NOMO-1 (cell line): Measurements from ENCODE around the gene OR14J1.
"Not testable (repeated sequence)": the region's sequence is repeated elsewhere in the genome, so short reads cannot be mapped to it uniquely, and the experiment has no call there.

ENCODE experiments used
- DNase-seq, 2 experiments: peaks; one replicate each; lab custom pipeline; 2025; ENCODE audit not compliant: unreplicated experiment in 2 of 2; lab: John Stamatoyannopoulos, UW

The OR14J1 gene, protein sequence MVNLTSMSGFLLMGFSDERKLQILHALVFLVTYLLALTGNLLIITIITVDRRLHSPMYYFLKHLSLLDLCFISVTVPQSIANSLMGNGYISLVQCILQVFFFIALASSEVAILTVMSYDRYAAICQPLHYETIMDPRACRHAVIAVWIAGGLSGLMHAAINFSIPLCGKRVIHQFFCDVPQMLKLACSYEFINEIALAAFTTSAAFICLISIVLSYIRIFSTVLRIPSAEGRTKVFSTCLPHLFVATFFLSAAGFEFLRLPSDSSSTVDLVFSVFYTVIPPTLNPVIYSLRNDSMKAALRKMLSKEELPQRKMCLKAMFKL

DNA sequence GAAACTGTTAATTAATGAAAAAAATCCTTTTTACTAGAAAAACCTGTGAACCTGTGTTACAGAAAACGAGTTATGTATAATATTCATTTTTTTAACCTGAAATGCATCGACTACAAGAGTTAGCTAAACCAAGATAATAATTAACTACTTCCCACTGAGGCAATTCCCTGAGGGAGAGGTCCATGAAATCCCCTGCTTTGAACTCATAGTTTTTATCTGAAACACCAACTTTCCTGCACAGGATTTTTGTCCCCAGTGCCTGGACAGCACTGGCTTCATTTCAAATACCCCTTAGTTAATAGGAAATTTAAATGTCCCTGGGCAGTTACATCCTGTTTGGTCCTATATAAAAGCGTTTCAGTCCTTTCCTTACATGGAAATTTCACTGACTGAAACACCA lies at the start of gene OR14J1:
Gene OR14J1, plus strand, starts transcription at position 386 of the 400 bp plus-strand sequence. CDS start 4,989 bp downstream, outside the sequence.
- no peak for DNase-seq

DNA sequence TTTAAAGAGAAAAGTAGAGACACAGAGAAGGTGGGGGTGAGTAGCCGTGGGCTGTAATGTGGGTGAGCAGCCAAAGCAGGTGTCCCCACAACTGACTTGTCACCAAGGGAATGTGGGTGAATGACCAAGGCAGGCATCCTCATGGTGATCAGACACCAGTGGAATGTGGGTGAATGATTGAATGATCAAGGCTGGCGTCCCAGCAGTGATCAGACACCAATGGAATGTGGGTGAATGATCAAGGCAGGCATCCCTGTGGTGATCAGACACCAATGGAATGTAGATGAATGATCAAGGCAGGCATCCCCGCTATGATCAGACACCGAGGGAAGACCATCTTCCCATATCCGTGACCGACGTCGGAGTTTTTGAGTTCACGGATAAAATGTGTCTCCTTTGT lies 49.8 kb upstream of the OR14J1 start:
- no peak for DNase-seq

DNA sequence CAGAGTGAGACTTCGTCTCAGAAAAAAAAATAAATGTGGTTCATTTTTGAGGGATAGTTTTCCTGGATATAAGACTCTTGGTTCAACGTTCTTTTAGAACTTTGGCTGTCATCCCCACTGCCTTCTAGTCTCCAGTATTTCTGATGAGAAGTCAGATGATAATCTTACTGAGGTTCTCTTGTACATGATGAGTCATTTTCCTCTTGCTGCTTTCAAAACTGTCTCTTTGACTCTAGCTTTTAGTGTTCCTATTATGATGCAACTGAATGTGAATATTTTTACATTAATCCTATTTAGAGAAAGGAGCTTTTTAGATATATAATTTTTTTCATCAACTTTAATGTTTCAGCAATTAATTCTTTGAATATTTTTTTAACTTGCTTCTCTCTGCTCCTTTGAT lies 46.0 kb upstream of the OR14J1 start:
- DNase-seq, result no peak

DNA sequence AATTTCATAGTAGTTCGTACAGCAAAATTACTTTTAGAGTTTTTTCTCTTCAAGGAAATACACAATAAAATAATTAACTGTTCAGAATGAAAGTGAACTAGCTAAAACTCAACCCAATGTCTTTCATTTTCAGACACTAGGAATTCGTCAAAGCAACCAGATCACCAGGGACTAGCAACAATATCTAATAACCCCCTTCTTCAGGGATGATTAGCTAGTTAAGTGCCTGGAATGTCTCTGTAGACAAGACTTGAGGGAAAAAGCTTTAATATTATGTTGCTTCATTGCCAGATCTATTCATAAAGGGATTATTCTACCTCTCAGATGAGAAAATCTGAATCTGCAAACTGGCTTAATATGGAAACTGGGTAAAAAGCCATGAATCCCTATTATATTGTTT lies 41.8 kb upstream of the OR14J1 start:
- no peak for DNase-seq

DNA sequence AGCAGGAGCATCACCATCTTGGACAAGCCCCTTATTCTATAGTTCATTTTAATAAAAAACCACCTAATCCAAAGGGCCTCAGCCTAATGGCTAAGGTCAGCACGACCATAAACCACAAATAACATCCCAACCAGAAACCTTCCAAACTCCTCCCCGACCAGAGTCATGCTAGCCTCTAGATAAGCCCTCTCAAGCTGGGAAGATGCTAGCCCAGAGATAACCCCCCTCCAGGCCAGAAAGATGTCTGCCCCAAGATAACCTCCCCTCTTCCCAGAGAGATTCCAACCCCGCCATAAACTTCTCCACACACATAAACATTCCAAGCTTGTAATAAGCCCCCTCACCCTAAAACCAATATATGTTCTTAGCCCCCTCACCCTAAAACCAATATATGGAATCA lies 38.5 kb upstream of the OR14J1 start:
- DNase-seq, result no peak

DNA sequence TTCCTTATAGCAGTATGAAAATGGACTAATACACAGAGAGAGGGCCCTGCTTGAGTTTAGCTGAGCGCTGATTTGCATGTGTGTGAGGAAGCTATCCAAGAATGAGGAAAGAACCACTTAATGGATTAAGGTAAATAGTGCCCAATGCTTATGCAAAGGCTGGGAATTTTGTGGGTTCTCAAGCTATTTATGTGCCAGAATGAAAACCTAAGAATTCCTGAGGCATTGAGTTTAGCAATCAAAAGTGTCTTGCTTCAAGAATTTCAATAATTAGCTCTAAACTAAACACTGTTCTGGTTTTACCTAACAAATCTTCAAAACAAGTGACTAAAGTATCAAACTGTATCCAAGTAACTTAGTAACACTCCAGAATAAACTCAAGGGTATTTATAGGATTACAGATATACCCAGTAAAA lies 7.0 kb upstream of the OR14J1 start:
- DNase-seq, result no peak

DNA sequence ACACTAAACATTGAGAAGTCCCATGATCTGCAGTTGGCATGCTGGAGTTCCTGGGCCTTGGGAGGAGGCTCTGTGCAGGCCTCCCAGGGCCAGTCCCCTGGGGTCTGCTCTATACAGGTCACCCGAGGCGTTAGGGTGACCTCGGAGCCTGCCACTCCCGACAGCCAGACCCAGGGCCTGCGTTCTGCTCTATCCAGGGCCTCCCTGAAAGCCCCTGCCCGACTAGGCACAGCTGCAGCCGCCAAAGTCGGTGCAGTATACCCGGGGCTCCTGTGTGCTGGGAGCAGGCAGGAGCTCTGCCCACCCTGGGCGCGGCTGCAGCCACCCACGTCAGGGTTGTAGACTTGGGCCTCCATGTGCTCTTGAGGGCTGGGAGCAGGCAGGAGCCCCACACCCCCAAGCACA lies 6.3 kb upstream of the OR14J1 start:
- no peak for DNase-seq

DNA sequence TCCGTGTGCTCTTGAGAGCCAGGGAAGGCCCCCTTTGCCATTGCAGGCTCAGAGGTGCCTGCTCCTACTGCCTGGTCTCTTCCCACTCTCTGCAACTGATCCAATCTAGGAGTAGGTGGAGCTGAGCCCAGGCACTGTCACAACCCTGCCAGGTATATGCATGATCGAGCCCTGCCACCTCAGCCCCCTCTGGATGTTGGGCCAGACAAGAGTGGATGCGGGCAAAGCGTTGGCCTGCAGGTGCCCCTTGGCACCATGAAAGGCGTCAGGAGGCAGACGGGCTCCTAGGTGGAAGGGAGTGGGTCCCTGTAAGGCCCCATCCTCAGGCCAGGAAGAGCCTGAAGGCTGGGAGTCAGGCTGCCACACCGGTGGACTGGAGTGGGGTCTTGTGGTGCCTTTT lies 5.9 kb upstream of the OR14J1 start:
- no peak for DNase-seq

DNA sequence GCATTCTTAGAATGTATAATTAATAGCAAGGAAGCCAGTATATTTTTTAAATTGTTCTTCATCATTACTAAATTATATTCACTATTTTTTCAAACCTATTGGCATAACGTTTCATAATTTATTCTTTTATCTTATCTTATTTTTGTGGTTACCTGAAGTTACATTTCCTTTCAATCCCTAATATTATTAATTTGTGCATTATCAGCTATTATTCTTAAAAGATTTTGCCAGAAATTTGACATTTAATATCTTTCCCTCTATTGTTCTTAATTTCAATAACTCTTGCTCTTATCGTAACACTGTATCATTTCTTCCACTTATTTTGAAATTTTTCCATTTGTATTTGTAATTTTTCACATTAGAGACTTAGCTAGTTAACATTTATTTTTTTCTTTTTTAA lies 18.4 kb downstream of the OR14J1 start:
- no peak for DNase-seq

DNA sequence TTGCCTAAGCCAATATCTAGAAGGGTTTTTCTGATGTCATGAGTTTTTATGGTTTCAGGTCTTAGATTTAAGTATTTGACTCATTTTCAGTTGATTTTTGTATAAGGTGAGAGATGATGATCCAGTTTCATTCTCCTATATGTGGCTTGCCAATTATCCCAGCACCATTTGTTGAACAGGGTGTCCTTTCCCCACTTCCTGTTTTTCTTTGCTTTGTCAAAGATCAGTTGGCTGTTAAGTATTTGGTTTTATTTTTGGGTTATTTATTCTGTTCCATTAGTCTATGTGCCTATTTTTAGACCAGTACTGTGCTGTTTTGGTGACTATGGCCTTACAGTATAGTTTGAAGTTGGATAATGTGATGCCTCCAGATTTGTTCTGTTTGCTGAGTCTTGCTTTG lies 21.8 kb downstream of the OR14J1 start:
- not testable (repeated sequence) for DNase-seq

DNA sequence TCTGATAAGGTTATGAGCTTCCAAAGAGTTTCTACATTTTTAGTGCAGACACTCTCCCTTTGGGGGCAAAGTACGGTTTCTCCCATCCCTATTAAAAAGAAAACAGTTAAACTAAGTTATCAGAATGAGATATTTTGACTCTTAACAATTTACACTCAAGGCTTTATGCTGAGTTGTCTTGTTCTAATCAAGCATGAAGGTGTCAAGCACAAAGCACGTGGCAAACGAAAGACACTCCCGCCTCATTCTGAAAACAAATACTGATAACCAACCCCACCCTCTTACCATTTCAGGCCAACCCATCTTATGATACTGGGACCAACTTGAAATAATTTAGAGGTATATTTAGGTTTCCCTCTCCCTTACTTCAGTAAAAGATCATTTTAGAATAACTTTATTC lies 24.3 kb downstream of the OR14J1 start:
- no peak for DNase-seq

DNA sequence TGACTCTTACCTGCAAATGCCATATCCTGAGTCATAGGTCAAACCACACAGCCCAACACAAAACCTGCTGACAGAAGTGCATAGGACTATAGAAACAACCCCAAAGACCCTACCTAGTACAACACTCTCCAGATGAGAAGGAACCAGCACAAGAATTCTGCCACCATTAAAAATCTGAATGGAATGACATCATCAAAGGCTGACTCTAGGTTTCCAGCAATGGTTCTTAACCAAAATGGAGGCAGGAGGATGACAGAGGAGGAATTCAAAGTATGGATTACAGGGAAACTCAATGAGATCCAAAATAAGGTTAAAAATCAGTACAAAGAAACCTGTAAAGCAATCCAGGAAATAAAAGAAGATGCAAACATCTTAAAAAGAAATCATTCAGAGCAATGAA lies 31.2 kb downstream of the OR14J1 start:
- DNase-seq, result no peak

DNA sequence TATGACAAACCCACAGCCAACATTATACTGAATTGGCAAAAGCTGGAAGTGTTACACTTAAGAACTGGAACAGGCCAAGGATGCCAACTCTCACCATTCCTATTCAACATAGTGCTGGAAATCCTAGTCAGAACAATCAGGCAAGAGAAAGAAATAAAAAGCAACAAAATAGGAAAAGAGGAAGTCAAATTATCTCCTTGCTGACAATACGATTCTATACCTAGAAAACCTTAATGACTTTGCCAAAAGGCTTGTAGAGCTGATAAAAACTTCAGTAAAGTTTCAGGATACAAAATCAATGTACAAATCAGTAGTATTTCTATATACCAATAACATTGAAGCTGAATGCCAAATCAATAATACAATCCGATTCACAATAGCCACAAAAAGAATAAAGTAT lies 34.8 kb downstream of the OR14J1 start:
- no peak for DNase-seq

DNA sequence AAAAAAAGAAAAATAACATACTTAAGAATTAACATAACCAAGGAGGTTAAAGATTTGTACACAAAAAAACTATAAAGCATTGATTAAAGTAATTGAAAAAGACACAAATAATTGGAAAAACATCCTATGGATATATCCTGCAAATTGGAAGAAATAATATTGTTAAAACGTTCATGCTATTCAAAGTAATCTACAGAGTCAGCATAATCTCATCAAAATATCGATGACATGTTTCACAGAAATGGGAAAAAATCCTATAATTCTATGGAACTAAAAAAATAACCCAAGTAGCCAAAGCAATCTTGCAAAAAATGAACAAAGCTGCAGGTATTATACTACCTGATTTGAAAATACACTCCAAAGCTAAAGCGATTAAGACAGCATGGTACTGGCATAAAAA lies 43.9 kb downstream of the OR14J1 start:
- DNase-seq, result no peak

DNA sequence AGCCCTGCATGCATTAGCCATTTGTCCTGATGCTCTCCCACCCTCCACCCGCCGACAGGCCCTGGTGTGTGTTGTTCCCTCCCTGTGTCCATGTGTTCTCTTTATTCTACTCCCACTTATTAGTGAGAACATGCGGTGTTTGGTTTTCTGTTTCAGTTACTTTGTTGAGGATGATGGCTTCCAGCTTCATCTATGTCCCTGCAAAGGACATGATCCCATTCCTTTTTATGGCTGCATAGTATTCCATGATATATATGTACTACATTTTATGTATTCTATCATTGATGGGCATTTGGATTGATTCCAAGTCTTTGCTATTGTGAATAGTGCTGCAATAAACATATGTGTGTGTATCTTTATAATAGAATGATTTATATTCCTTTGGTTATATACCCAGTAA lies 47.8 kb downstream of the OR14J1 start:
- DNase-seq, result not testable (repeated sequence)

DNA sequence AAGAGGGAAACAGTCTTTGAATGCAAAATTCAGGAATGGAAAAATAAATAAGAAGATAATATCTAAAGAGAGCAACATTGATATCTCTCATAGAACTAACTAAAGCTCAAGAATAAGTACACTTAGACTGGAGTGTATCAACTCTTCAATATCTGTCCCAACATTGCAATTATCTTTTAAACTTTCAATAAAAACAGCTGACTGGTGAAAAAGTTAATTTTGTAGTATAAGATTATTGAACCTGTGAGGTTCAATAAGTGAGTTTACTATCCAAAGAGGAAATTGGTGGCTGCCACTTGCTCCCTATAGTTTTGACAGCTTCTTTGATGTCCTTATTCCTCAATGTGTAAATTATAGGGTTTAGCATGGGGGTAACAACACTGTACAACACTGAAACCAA lies 53.5 kb downstream of the OR14J1 start:
- no peak for DNase-seq

DNA sequence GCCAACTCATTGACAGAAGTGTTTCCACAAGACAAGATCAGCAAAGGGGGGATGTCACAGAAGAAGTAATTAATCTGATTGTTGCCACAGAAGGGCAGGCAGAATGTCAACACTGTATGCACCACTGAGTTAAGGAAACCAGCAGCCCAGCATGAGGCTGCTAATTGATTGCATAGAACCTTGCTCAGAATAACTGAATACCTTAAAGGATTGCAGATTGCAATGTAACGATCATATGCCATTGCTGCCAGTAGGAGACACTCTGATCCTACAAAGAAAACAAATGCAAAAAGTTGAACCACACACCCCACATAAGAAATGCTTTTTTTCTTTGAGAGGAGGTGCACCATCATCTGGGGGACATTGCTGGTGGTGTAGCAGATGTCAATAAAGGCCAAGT lies 54.1 kb downstream of the OR14J1 start:
- no peak for DNase-seq
